HEK293T (cell line): ENCODE measurements around the gene TNFAIP8.

ENCODE experiments used
- BHLHE40 ChIP-seq: fragments of 450-650 bp; IDR thresholded peaks from 2 replicates; pipeline ENCODE4 v1.6.1; 2016; ENCODE audit warnings: mild to moderate bottlenecking, moderate library complexity, borderline replicate concordance
- CTBP1 ChIP-seq: fragments of 450-650 bp; IDR thresholded peaks from 2 replicates; pipeline ENCODE4 v1.6.1; 2016; ENCODE audit warnings: borderline replicate concordance
- FOXK2 ChIP-seq: fragments of 450-650 bp; IDR thresholded peaks from 2 replicates; pipeline ENCODE4 v1.6.1; 2016; ENCODE audit warnings: mild to moderate bottlenecking
- FOXM1 ChIP-seq: fragments of 450-650 bp; IDR thresholded peaks from 2 replicates; pipeline ENCODE4 v1.6.1; 2017; ENCODE audit warnings: mild to moderate bottlenecking, borderline replicate concordance
- HDGF ChIP-seq: fragments of 450-650 bp; IDR thresholded peaks from 2 replicates; pipeline ENCODE4 v1.6.1; 2017; ENCODE audit warnings: antibody characterized with exemption, borderline replicate concordance
- L3MBTL2 ChIP-seq: fragments of 450-650 bp; conservative IDR thresholded peaks from 2 replicates; pipeline ENCODE4 v1.6.1; 2016; ENCODE audit warnings: mild to moderate bottlenecking
- LEF1 ChIP-seq: fragments of 450-650 bp; IDR thresholded peaks from 2 replicates; pipeline ENCODE4 v1.6.1; 2017; ENCODE audit warnings: mild to moderate bottlenecking, borderline replicate concordance
- SP1 ChIP-seq: fragments of 450-650 bp; IDR thresholded peaks from 2 replicates; pipeline ENCODE4 v1.6.1; 2017
- ZNF384 ChIP-seq: fragments of 450-650 bp; IDR thresholded peaks from 2 replicates; pipeline ENCODE4 v1.6.1; 2016

- TF ChIP-seq FOXM1, result no peak
- no peak for TF ChIP-seq L3MBTL2
- TF ChIP-seq SP1, result no peak
- TF ChIP-seq HDGF, result no peak
- no peak for TF ChIP-seq ZNF384
- no peak for TF ChIP-seq LEF1
- TF ChIP-seq BHLHE40, result no peak
- no peak for TF ChIP-seq CTBP1
- TF ChIP-seq FOXK2, result no peak
These were observed 8.1 kb downstream of the TNFAIP8 start for GRCh38 chr5:119363936-119364335.
